SH-SY5Y (cell line): ENCODE results near the gene BSN.

Experiments used
- GATA2 ChIP-seq: IDR thresholded peaks from 2 replicates; pipeline ENCODE4 v1.6.1; 2011; ENCODE audit warnings: mild to moderate bottlenecking, low read depth, low read length
- GATA3 ChIP-seq: IDR thresholded peaks from 2 replicates; pipeline ENCODE4 v1.6.1; 2011; ENCODE audit warnings: low read depth, mild to moderate bottlenecking, low read length, moderate library complexity

GRCh38 chr3:49611291-49611690, 57.0 kb downstream of the BSN start:
- TF ChIP-seq GATA3 (no peak), GATA2 (no peak)
